PC-9 (cell line): Measurements from ENCODE around the gene PARS2.

Source experiments
- CTCF ChIP-seq: fragments of 200-600 bp; sonication (generic); conservative IDR thresholded peaks from 2 replicates; pipeline ENCODE4 v1.6.1; 2017; ENCODE audit warnings: mixed run types, antibody characterized with exemption, mild to moderate bottlenecking, moderate library complexity
- EZH2 ChIP-seq: fragments of 200-600 bp; sonication (generic); IDR thresholded peaks from 2 replicates; pipeline ENCODE4 v1.8.0; 2017; ENCODE audit warnings: antibody characterized with exemption, low read depth

GRCh38 chr1:54788459-54788858 is 24.1 kb upstream of the PARS2 start:
- TF ChIP-seq CTCF (no peak), EZH2 (no peak)
